GM12873 (cell line): Measurements from ENCODE around the gene TNKS1BP1.

ENCODE experiments used
- CTCF ChIP-seq: IDR thresholded peaks from 2 replicates; pipeline ENCODE4 v1.5.1; 2012; ENCODE audit warnings: low read depth, mild to moderate bottlenecking, moderate library complexity, low read length, control low read depth; ENCODE audit not compliant: insufficient read depth; ENCODE audit errors: missing control alignments

TNKS1BP1 gene

GRCh38 chr11:57278721-57279095 is 46.0 kb downstream of the TNKS1BP1 start:
- no peak for TF ChIP-seq CTCF

- peak; percentile 86 for TF ChIP-seq CTCF
These were observed 46.7 kb downstream of the TNKS1BP1 start for GRCh38 chr11:57277845-57278720.

- TF ChIP-seq CTCF, result no peak
These were observed 47.6 kb downstream of the TNKS1BP1 start for GRCh38 chr11:57276971-57277675.

- no peak for TF ChIP-seq CTCF
These were observed 48.4 kb downstream of the TNKS1BP1 start for GRCh38 chr11:57276169-57276970.

- TF ChIP-seq CTCF, result no peak
These were observed 49.2 kb downstream of the TNKS1BP1 start for GRCh38 chr11:57275582-57275981.

GRCh38 chr11:57274904-57275498 is 49.8 kb downstream of the TNKS1BP1 start:
- TF ChIP-seq CTCF, result no peak
